ENCODE data around the gene DNAI4.

DNA sequence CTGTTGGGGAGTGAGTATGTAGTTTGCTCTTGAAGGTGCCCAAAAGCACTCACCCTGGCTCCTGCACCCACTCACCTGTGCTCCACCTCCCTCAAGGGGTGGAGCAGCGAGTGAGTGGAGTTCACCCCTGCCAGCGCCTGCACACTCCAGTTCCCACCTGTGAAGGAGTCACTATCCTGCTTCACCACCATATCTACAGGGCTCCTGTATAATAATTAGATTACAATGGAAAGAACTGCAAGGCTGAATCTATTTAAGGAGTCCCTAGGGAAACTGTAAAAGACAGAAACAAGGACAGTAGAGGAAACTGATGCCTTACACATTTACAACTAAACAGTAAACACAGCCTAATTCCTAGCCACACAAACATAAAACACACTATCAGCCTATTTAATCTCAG, 4.1 kb downstream of the DNAI4 start:
- TF ChIP-seq, protein P1, sequence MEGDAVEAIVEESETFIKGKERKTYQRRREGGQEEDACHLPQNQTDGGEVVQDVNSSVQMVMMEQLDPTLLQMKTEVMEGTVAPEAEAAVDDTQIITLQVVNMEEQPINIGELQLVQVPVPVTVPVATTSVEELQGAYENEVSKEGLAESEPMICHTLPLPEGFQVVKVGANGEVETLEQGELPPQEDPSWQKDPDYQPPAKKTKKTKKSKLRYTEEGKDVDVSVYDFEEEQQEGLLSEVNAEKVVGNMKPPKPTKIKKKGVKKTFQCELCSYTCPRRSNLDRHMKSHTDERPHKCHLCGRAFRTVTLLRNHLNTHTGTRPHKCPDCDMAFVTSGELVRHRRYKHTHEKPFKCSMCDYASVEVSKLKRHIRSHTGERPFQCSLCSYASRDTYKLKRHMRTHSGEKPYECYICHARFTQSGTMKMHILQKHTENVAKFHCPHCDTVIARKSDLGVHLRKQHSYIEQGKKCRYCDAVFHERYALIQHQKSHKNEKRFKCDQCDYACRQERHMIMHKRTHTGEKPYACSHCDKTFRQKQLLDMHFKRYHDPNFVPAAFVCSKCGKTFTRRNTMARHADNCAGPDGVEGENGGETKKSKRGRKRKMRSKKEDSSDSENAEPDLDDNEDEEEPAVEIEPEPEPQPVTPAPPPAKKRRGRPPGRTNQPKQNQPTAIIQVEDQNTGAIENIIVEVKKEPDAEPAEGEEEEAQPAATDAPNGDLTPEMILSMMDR (conservative IDR thresholded peaks at IDR 0.05 in 1 of 2, IDR thresholded peaks at IDR 0.05 in 1 of 2; ENCODE audit: low read depth in 1 of 2, low read length in 2 of 2): no peak
- TF ChIP-seq EZH2 (IDR thresholded peaks at IDR 0.05; ENCODE audit: low read length, missing control alignments): no peak

All from fibroblast of lung (primary cell).